Loucy (cell line): ENCODE measurements around the gene KRT26.

ENCODE experiments used
- H2AFZ ChIP-seq: fragments of 200-600 bp; sonication (generic); 2 replicates; pipeline ENCODE4 v1.6.0; 2016; ENCODE audit warnings: antibody characterized with exemption, mild to moderate bottlenecking, low read length, moderate library complexity
- H3F3A ChIP-seq: fragments of 200-600 bp; 2 replicates; pipeline ENCODE4 v1.6.0; 2016; ENCODE audit warnings: antibody characterized with exemption, low read depth, mild to moderate bottlenecking
- H3K27me3 ChIP-seq: fragments of 200-600 bp; sonication (generic); 2 replicates; pipeline ENCODE4 v1.6.1; 2014; ENCODE audit warnings: low read length, mild to moderate bottlenecking; ENCODE audit not compliant: insufficient read depth, poor library complexity, severe bottlenecking
- H3K36me3 ChIP-seq: fragments of 200-600 bp; sonication (generic); 2 replicates; pipeline ENCODE4 v1.6.1; 2016; ENCODE audit warnings: low read length; ENCODE audit not compliant: insufficient read depth
- H3K4me1 ChIP-seq: fragments of 200-600 bp; sonication (generic); 2 replicates; pipeline ENCODE4 v1.5.1; 2014; ENCODE audit warnings: low read length, mild to moderate bottlenecking; ENCODE audit not compliant: insufficient read depth, poor library complexity, severe bottlenecking
- H3K4me2 ChIP-seq: fragments of 200-600 bp; sonication (generic); 2 replicates; pipeline ENCODE4 v1.6.0; 2014; ENCODE audit warnings: antibody characterized with exemption, low read length, low read depth, mild to moderate bottlenecking; ENCODE audit not compliant: poor library complexity, severe bottlenecking
- H3K4me3 ChIP-seq: fragments of 200-600 bp; sonication (generic); 2 replicates; pipeline ENCODE4 v1.5.1; 2014; ENCODE audit warnings: low read length, mild to moderate bottlenecking, mixed read lengths; ENCODE audit not compliant: poor library complexity, severe bottlenecking
- H3K79me2 ChIP-seq: fragments of 200-600 bp; sonication (generic); 2 replicates; pipeline ENCODE4 v1.6.1; 2014; ENCODE audit warnings: low read length; ENCODE audit not compliant: insufficient read depth
- H3K9ac ChIP-seq: fragments of 200-600 bp; sonication (generic); 2 replicates; pipeline ENCODE4 v1.6.0; 2014; ENCODE audit warnings: mild to moderate bottlenecking, low read depth, low read length, moderate library complexity; ENCODE audit not compliant: poor library complexity, severe bottlenecking
- H3K9me2 ChIP-seq: fragments of 200-600 bp; sonication (generic); replicated peaks from 2 replicates; pipeline ENCODE4 v1.6.1; 2016; ENCODE audit warnings: low read depth, low read length, mixed read lengths
- H3K9me3 ChIP-seq: fragments of 200-600 bp; sonication (generic); 2 replicates; pipeline ENCODE4 v1.6.1; 2014; ENCODE audit warnings: mild to moderate bottlenecking, antibody characterized with exemption, low read length, low read depth; ENCODE audit not compliant: insufficient read depth
- H4K20me1 ChIP-seq: fragments of 200-600 bp; sonication (generic); 2 replicates; pipeline ENCODE4 v1.6.0; 2014; ENCODE audit warnings: antibody characterized with exemption, low read length, mild to moderate bottlenecking; ENCODE audit not compliant: insufficient read depth, poor library complexity, severe bottlenecking
- CTCF ChIP-seq: fragments of 200-600 bp; sonication (generic); conservative IDR thresholded peaks from 2 replicates; pipeline ENCODE4 v1.5.1; 2014; ENCODE audit warnings: mild to moderate bottlenecking, antibody characterized with exemption, low read length
- EZH2phosphoT487 ChIP-seq: fragments of 200-600 bp; IDR thresholded peaks from 2 replicates; pipeline ENCODE4 v1.6.1; 2018; ENCODE audit warnings: antibody characterized with exemption, mild to moderate bottlenecking, moderate library complexity, borderline replicate concordance

KRT26 gene

GRCh38 chr17:40722241-40722640 lies 49.8 kb downstream of the KRT26 start:
- Histone ChIP-seq H3K9me2 (no peaks in the 10 kb centered on the region), H3K4me1 (no peaks in the 10 kb centered on the region), H3K79me2 (no peaks in the 10 kb centered on the region), H4K20me1 (no peaks in the 10 kb centered on the region), H3K4me3 (no peak overlapping the region), H2AFZ (no peak overlapping the region), H3K4me2 (no peak overlapping the region), H3K27me3 (no peaks in the 10 kb centered on the region), H3F3A (no peaks in the 10 kb centered on the region), H3K9ac (no peak overlapping the region), H3K9me3 (no peaks in the 10 kb centered on the region), H3K36me3 (no peaks in the 10 kb centered on the region)
- TF ChIP-seq CTCF (no peak), EZH2phosphoT487 (no peak)

DNA sequence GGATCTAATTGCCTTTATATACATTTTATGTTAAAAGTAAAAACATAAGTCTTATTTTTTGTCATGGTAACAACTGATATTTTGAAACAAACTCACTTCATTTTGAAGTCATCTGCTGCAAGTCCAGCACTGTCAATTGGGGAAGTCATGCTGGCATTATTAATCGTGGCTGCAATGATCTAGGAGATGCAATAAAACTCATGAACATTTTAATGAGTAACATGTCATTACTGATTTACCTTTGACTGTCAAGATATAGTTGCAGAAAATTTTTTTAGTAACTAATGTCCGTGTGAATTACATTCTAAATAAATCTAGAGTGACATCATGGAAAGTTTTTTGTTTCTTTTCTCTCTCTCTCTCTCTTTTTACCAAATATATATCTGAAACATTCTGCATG lies 51.1 kb downstream of the KRT26 start:
- Histone ChIP-seq H3K79me2 (no peaks in the 10 kb centered on the region), H3F3A (no peaks in the 10 kb centered on the region), H3K4me1 (no peaks in the 10 kb centered on the region), H3K4me3 (no peak overlapping the region), H3K27me3 (no peaks in the 10 kb centered on the region), H3K4me2 (no peak overlapping the region), H3K9me3 (no peaks in the 10 kb centered on the region), H3K9ac (no peak overlapping the region), H3K9me2 (no peaks in the 10 kb centered on the region), H2AFZ (no peak overlapping the region), H4K20me1 (no peaks in the 10 kb centered on the region), H3K36me3 (no peaks in the 10 kb centered on the region)
- TF ChIP-seq CTCF, result no peak
- no peak for TF ChIP-seq EZH2phosphoT487

DNA sequence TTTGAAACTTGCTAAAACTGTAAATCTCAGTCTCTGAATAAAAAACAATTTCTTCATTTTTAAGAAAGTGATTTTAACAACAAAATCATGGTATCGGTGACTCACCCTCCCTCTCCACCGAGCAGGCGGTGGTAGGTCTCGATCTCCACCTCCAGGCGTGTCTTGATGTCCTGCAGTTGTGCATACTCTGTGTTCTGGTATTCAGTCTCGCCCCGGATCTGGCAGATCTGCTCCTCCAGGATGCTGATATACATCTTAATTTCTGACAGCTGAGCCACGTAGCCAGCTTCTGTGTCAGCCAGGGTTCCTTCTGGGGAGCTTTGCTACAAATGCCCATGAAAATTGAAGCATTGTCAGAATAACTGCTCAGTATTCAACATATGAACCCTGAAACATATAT lies 53.1 kb downstream of the KRT26 start:
- H3K4me2 ChIP-seq, result no peak overlapping the region
- H3K4me3 ChIP-seq, result no peak overlapping the region
- H3K9me3 ChIP-seq, result no peaks in the 10 kb centered on the region
- H3K79me2 ChIP-seq, result no peaks in the 10 kb centered on the region
- no peak overlapping the region for H2AFZ ChIP-seq
- no peaks in the 10 kb centered on the region for H3K9me2 ChIP-seq
- H4K20me1 ChIP-seq, result no peaks in the 10 kb centered on the region
- no peaks in the 10 kb centered on the region for H3K36me3 ChIP-seq
- H3K4me1 ChIP-seq, result no peaks in the 10 kb centered on the region
- no peak overlapping the region for H3K9ac ChIP-seq
- TF ChIP-seq CTCF (no peak), EZH2phosphoT487 (no peak)
- H3K27me3 ChIP-seq, result no peaks in the 10 kb centered on the region
- H3F3A ChIP-seq, result no peaks in the 10 kb centered on the region
